ENCODE results near the gene HOXB6.

HOXB6 gene

GRCh38 chr17:48546924-48547807, 57.6 kb downstream of the HOXB6 start:
- H3K4me3 ChIP-seq (ENCODE audit: low read depth, low read length), result no peak overlapping the region
- no peak for DNase-seq (ENCODE audit: low read depth)
- TF ChIP-seq, protein P1, sequence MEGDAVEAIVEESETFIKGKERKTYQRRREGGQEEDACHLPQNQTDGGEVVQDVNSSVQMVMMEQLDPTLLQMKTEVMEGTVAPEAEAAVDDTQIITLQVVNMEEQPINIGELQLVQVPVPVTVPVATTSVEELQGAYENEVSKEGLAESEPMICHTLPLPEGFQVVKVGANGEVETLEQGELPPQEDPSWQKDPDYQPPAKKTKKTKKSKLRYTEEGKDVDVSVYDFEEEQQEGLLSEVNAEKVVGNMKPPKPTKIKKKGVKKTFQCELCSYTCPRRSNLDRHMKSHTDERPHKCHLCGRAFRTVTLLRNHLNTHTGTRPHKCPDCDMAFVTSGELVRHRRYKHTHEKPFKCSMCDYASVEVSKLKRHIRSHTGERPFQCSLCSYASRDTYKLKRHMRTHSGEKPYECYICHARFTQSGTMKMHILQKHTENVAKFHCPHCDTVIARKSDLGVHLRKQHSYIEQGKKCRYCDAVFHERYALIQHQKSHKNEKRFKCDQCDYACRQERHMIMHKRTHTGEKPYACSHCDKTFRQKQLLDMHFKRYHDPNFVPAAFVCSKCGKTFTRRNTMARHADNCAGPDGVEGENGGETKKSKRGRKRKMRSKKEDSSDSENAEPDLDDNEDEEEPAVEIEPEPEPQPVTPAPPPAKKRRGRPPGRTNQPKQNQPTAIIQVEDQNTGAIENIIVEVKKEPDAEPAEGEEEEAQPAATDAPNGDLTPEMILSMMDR (conservative IDR thresholded peaks at IDR 0.05; ENCODE audit: low read depth, low read length), result no peak

GRCh38 chr17:48546137-48546923, 58.5 kb downstream of the HOXB6 start:
- DNase-seq (ENCODE audit: low read depth), result no peak
- TF ChIP-seq, protein P1 (conservative IDR thresholded peaks at IDR 0.05; ENCODE audit: low read depth, low read length), result no peak
- H3K4me3 ChIP-seq (ENCODE audit: low read depth, low read length), result no peak overlapping the region

All from choroid plexus epithelial cell (primary cell).